Upper lobe of left lung (tissue), 4 donors: ENCODE data around the gene UST.

ENCODE experiments used
- EP300 ChIP-seq, 4 donors: sonication (generic); formaldehyde crosslinking; IDR thresholded peaks; one replicate each; pipeline ENCODE4 v1.5.1; 2017; ENCODE audit warnings: antibody characterized with exemption in 4 of 4, control low read depth in 2 of 4
- POLR2A ChIP-seq, 4 donors: fragments of 450-650 bp; IDR thresholded peaks; one replicate each; pipeline ENCODE4 v1.5.1; 2016 to 2017; ENCODE audit warnings: antibody characterized with exemption in 4 of 4, mild to moderate bottlenecking in 2 of 4
- POLR2AphosphoS5 ChIP-seq, 2 donors: sonication (generic); formaldehyde crosslinking; IDR thresholded peaks; one replicate each; pipeline ENCODE4 v1.5.1; 2017; ENCODE audit warnings: antibody characterized with exemption in 2 of 2
- TF ChIP-seq, protein P1 (sequence below), 6 experiments: fragments of 450-650 bp in 4 of 6; fragments of 200-600 bp in 2 of 6; sonication (generic) in 2 of 6; IDR thresholded peaks; one replicate each; pipeline ENCODE4 v1.5.1; 2016 to 2019; ENCODE audit warnings: antibody characterized with exemption in 6 of 6

- TF ChIP-seq POLR2A (IDR thresholded peaks at IDR 0.05) (no peak), EP300 (IDR thresholded peaks at IDR 0.05) (no peak), POLR2AphosphoS5 (IDR thresholded peaks at IDR 0.05) (no peak)
- TF ChIP-seq, protein P1, sequence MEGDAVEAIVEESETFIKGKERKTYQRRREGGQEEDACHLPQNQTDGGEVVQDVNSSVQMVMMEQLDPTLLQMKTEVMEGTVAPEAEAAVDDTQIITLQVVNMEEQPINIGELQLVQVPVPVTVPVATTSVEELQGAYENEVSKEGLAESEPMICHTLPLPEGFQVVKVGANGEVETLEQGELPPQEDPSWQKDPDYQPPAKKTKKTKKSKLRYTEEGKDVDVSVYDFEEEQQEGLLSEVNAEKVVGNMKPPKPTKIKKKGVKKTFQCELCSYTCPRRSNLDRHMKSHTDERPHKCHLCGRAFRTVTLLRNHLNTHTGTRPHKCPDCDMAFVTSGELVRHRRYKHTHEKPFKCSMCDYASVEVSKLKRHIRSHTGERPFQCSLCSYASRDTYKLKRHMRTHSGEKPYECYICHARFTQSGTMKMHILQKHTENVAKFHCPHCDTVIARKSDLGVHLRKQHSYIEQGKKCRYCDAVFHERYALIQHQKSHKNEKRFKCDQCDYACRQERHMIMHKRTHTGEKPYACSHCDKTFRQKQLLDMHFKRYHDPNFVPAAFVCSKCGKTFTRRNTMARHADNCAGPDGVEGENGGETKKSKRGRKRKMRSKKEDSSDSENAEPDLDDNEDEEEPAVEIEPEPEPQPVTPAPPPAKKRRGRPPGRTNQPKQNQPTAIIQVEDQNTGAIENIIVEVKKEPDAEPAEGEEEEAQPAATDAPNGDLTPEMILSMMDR (IDR thresholded peaks at IDR 0.05): no peak
Measured at GRCh38 chr6:149095842-149096241, 349.0 kb downstream of the UST start.
